Activated CD4-positive, alpha-beta T cell treated with anti-CD3 and anti-CD28 coated beads for 36 hours (primary cell): Measurements from ENCODE around the gene ZDHHC8. TPM values are rescaled to one million over a fixed set of nuclear protein-coding genes. Genes with fewer than 3 reads are reported as not detected.

Experiments
- ATAC-seq: fragments of 200-7000 bp; cut with Tn5 transposase; one replicate; pipeline ENCODE4 v1.10.0; 2021; ENCODE audit warnings: mild to moderate bottlenecking, moderate library complexity
- CTCF ChIA-PET: fragments of 350-600 bp; sonication (Branson Sonifier 250); formaldehyde crosslinking; loops from one replicate; lab custom pipeline; 2021; ENCODE audit warnings: antibody characterized with exemption; lab: Charles Lee
- POLR2A ChIA-PET: fragments of 350-600 bp; sonication (Branson Sonifier 250); formaldehyde crosslinking; loops from one replicate; lab custom pipeline; 2021; ENCODE audit warnings: antibody characterized with exemption, inconsistent platforms; lab: Charles Lee
- DNase-seq: peaks from one replicate; pipeline ENCODE4 v3.0.0-alpha.2; 2020
- H3K27ac Mint-ChIP-seq: one replicate; pipeline ENCODE4 v1.8.0; 2021; ENCODE audit warnings: mixed read lengths
- H3K27me3 Mint-ChIP-seq: one replicate; pipeline ENCODE4 v1.8.0; 2021; ENCODE audit warnings: mixed read lengths
- H3K36me3 Mint-ChIP-seq: one replicate; pipeline ENCODE4 v1.8.0; 2021; ENCODE audit warnings: low read depth, mixed read lengths
- H3K4me1 Mint-ChIP-seq: one replicate; pipeline ENCODE4 v1.8.0; 2021; ENCODE audit warnings: mixed read lengths
- H3K4me3 Mint-ChIP-seq: one replicate; pipeline ENCODE4 v1.8.0; 2021; ENCODE audit warnings: mild to moderate bottlenecking, moderate library complexity, mixed read lengths
- H3K9me3 Mint-ChIP-seq: one replicate; pipeline ENCODE4 v1.8.0; 2021; ENCODE audit warnings: low read depth, mixed read lengths
- intact Hi-C, 2 experiments: fragments of 100-400 bp; cut with DNase I in 1 of 2; cut with micrococcal nuclease in 1 of 2; formaldehyde crosslinking; loops; one replicate each; pipeline versions ENCODE4 v1.14.2 to v1.15.1; 2022 to 2024; cut with DNase I, micrococcal nuclease
- total RNA-seq, 2 experiments: library from RNA; stranded (reverse); gene quantifications; one replicate each; pipeline ENCODE4 v1.2.3, GENCODE V29; 2021

Gene ZDHHC8
- total RNA-seq, 2 experiments from 2014 or later, result 47.7 to 49.8 TPM

GRCh38 chr22:20116376-20116950 is 15.1 kb upstream of the ZDHHC8 start:
- intact Hi-C loops, result loop anchor here (2.0 to 5.0 kb wide), 7 partner anchors 96 to 1471 kb away; partner anchors contain the start of genes ESS2 (in 1 of the 2), PI4KA (in 1 of the 2), SNAP29 (in 1 of the 2) and TANGO2 (in 1 of the 2)
- DNase-seq (no peak), ATAC-seq (no peak)
- no peaks in the 10 kb centered on the region for H3K27me3 Mint-ChIP-seq
- peaks cover 48% of the 10 kb centered on the region for H3K4me1 Mint-ChIP-seq
- CTCF ChIA-PET, result interaction anchor here (1.1 kb wide), 1 partner anchor 15 kb away, joined by 5 read pairs; no protein-coding TSS in a partner anchor
- peaks cover 47% of the 10 kb centered on the region for H3K36me3 Mint-ChIP-seq
- no peaks in the 10 kb centered on the region for H3K9me3 Mint-ChIP-seq
- POLR2A ChIA-PET, result interaction anchor here (1.2 to 3.9 kb wide), 4 partner anchors 10 to 204 kb away, joined by 4 to 26 read pairs (median 7); partner anchors contain the start of genes DGCR6L and ZDHHC8
- peak overlapping the region; percentile 91 for H3K27ac Mint-ChIP-seq
- H3K4me3 Mint-ChIP-seq, result peak overlapping the region; percentile 94

DNA sequence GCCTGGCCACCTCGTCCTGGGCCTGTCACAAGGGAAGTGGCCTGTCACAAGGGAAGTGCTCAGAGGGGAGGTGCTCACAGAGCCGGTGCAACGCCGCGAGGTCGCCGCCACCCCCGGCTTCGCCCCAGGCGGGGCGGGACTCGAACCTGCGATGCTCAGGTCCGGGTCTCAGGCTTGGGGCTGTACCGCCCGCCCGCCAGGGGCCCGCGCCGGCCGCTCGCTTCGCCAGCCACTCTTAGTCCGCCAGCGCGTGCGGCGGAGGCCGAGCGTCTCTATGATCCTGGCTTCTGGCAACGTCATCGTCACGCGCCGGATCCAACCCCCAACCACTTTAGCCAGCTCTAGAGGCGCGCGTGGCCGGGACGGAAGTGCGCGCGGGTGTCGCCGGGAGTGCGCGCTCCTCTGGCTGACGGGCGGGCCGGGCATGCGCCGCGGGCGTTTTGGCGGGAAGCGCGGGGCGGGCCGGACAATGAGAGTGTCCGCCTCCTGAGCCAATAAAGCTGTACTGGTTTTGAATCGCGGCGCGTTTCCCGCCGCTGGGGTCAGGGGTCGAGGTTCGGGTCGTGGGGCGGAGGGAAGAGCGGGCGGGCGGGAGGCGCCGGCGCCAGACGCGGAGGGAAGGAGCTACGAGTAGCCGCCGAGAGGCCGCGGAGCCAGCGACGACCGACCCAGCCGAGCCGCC is 14.5 kb upstream of the ZDHHC8 start, which contains the start of gene TRMT2A:
TRMT2A (minus strand) TSS at position 276 of the 682 bp plus-strand sequence. CDS start 320 bp downstream, outside the sequence.
- DNase-seq (peak; percentile 99), ATAC-seq (peak; percentile 79)
- ChIA-PET CTCF (interaction anchor here (0.7 to 3.5 kb wide), 3 partner anchors 12 to 68 kb away, joined by 3 to 14 read pairs (median 3); no protein-coding TSS in a partner anchor), POLR2A (interaction anchor here (1.0 to 3.9 kb wide), 6 partner anchors 9 to 203 kb away, joined by 3 to 26 read pairs (median 5); partner anchors contain the start of genes DGCR6L, TANGO2 and ZDHHC8)
- H3K27me3 Mint-ChIP-seq, result no peaks in the 10 kb centered on the region
- intact Hi-C loops, result loop anchor here (1.0 to 5.0 kb wide), 20 partner anchors 14 to 1470 kb away; partner anchors contain the start of genes DGCR8 (in 2 of the 2), TANGO2 (in 2 of the 2), ARVCF (in 1 of the 2) and CDC45 (in 1 of the 2)
- peak within 1 kb of the TSS; percentile 91 for H3K27ac Mint-ChIP-seq
- H3K36me3 Mint-ChIP-seq, result peaks cover 53% of the 10 kb centered on the region
- peaks cover 47% of the 10 kb centered on the region for H3K4me1 Mint-ChIP-seq
- no peaks in the 10 kb centered on the region for H3K9me3 Mint-ChIP-seq
- H3K4me3 Mint-ChIP-seq, result peak within 1 kb of the TSS; percentile 94

DNA sequence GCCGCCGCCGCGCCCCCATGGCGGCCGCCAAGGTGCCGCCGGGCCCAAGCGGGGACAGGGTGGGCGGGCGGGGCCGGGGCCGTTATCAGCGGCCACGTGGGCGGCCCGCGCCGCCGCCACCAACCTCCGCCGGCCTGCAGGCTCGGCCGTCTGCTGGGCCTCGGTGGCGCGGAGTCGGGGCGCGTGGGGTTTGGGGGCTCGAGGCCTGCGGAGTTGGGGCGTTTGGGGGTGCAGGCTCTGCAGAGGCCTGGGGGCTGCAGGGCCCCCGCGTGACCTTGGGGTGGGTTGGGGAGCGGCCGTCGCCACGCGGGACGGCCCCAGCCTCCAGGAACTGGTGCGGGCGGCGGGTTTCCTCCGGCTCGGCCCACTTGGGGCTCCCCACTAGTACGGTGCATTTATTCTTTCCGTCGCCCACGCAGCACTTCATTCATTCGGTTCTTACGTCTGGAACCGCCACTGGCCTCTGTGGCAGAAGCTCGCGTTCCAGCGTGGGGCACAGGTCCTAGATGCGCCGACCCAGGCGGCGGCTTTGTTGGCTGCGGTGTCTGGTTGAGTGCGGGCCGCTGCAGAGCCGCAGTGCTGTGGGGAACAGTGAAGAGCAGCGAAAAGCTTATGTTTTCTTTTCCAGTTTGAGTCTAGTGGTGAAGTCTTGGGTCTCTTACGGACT is 13.8 kb upstream of the ZDHHC8 start:
- ChIA-PET CTCF (interaction anchor here (0.7 to 3.5 kb wide), 3 partner anchors 12 to 69 kb away, joined by 3 to 14 read pairs (median 3); no protein-coding TSS in a partner anchor), POLR2A (interaction anchor here (0.6 to 3.9 kb wide), 8 partner anchors 8 to 391 kb away, joined by 3 to 26 read pairs (median 4); partner anchors contain the start of genes DGCR6L, TANGO2 and ZDHHC8)
- DNase-seq (peak; percentile 92), ATAC-seq (peak; percentile 51)
- no peaks in the 10 kb centered on the region for H3K9me3 Mint-ChIP-seq
- no peaks in the 10 kb centered on the region for H3K27me3 Mint-ChIP-seq
- intact Hi-C loops, result loop anchor here (1.0 to 5.0 kb wide), 21 partner anchors 12 to 1470 kb away; partner anchors contain the start of genes DGCR8 (in 2 of the 2), TANGO2 (in 2 of the 2), ARVCF (in 1 of the 2) and CDC45 (in 1 of the 2)
- peak overlapping the region; percentile 94 for H3K4me3 Mint-ChIP-seq
- H3K27ac Mint-ChIP-seq, result peak overlapping the region; percentile 91
- H3K36me3 Mint-ChIP-seq, result peaks cover 57% of the 10 kb centered on the region
- H3K4me1 Mint-ChIP-seq, result peaks cover 49% of the 10 kb centered on the region

DNA sequence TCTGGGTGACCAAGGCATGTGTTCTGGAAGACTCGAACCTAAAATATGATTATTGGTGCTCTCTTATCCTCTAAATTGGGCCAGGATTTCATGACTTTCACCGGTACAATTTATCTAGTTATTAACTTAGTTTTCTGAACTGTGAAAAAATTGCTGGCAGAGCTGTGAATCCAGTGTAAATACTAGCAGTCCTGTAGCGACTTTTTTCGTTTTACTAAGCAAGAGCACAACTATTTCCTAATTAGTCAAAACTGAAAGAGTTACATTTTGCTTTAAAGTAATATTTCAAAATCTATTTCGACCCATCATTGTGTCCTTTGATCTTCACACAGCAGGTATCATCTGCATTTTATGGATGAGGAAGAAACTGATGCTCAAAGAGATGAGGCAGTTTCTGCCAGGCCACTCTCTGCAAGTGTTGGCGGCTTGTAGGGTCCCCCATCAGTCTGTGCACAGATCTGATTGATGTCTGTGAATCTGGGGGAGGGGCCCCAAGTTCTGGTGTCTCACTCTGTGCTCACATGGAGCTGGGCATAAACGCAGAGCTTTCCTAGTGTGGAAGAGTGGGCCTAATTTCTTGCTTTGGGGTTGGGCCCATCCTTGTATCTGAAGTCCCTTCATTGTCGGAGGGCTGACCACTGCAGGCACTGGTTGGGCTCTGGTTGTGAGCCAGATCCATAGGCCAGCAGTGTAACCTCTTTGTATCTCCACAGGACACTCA is 13.1 kb upstream of the ZDHHC8 start:
- ChIA-PET CTCF (interaction anchor here (0.6 to 3.5 kb wide), 2 partner anchors 11 to 25 kb away, joined by 3 to 14 read pairs; no protein-coding TSS in a partner anchor), POLR2A (interaction anchor here (0.6 to 3.9 kb wide), 5 partner anchors 9 to 391 kb away, joined by 3 to 26 read pairs (median 3); partner anchors contain the start of gene ZDHHC8)
- Mint-ChIP-seq H3K4me1 (peaks cover 49% of the 10 kb centered on the region), H3K27me3 (no peaks in the 10 kb centered on the region), H3K27ac (peak overlapping the region; percentile 91), H3K9me3 (no peaks in the 10 kb centered on the region), H3K36me3 (peaks cover 58% of the 10 kb centered on the region), H3K4me3 (peak overlapping the region; percentile 94)
- intact Hi-C loops, result loop anchor here (1.0 to 5.0 kb wide), 5 partner anchors 11 to 1469 kb away; partner anchors contain the start of gene ESS2 (in 1 of the 2)
- DNase-seq (no peak), ATAC-seq (no peak)

DNA sequence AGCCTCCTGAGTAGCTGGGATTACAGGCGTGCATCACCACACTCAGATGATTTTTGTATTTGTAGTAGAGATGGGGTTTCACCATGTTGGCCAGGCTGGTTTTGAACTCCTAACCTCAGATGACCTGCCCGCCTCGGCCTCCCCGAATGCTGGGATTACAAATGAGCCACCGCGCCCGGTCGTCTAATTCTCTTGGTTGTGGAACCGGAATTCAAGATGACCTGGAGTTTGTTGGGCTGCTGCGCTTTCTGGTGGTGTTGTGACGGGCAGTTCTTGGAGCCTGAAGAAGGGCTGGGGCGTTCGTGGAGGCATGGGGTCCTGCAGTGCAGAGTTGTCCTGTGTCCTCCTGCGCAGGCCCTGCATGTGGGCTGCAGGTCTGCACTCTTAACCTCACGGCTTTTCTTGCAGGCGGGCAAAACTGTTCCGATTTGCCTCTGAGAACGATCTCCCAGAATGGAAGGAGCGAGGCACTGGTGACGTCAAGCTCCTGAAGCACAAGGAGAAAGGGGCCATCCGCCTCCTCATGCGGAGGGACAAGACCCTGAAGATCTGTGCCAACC is 9.7 kb upstream of the ZDHHC8 start:
- Mint-ChIP-seq H3K4me3 (peak overlapping the region; percentile 4), H3K4me1 (peaks cover 34% of the 10 kb centered on the region), H3K27me3 (no peaks in the 10 kb centered on the region), H3K27ac (no peak overlapping the region), H3K36me3 (peaks cover 62% of the 10 kb centered on the region), H3K9me3 (no peaks in the 10 kb centered on the region)
- DNase-seq, result no peak
- intact Hi-C loops, result no loop called here
- ChIA-PET CTCF (no interaction called here), POLR2A (no interaction called here)
- ATAC-seq, result no peak

- no peak for ATAC-seq
- ChIA-PET POLR2A (no interaction called here), CTCF (interaction anchor here (0.7 kb wide), 1 partner anchor 607 kb away, joined by 3 read pairs; no protein-coding TSS in a partner anchor)
Observed at GRCh38 chr22:20123366-20124082, 8.1 kb upstream of the ZDHHC8 start.

DNA sequence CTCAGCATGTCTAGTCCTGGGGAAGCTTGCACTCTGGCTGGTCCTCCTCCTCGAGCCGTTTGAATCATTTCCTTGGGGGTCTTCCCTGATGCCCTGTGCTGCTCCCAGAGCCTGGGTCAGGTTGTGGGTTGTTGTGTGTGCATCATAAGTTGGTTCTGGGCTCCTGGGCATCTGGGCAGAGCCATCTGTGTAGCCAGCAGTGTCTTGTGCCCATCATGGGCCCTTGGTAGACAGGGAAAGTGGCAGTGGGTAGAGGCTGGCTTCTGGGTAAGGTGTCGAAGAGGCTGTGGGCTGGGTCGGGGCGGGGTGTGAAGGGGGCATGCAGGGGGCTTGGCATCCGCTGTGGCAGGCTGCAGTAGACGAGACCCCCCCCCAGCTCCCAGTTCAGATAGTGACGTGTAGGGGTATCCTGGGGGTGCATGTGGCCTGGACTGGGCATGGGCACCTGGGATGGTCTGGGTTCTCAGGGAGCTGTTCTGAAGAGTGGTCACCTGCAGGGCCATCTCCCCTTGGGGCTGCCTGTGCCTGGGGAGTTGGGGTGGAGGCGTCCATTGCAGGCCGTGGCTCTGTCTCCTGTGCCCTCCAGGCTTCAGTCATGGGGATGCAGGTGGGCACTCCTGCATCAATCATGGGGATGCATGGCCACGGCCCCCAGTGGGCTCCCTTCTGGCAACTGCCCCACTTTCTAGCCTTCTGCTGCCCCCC is 7.4 kb upstream of the ZDHHC8 start:
- Mint-ChIP-seq H3K9me3 (no peaks in the 10 kb centered on the region), H3K27ac (no peak overlapping the region), H3K36me3 (peaks cover 61% of the 10 kb centered on the region), H3K4me1 (peaks cover 39% of the 10 kb centered on the region), H3K4me3 (no peak overlapping the region), H3K27me3 (no peaks in the 10 kb centered on the region)
- POLR2A ChIA-PET, result no interaction called here
- ATAC-seq (no peak), DNase-seq (no peak)
- intact Hi-C loops, result no loop called here
- CTCF ChIA-PET, result interaction anchor here (0.7 kb wide), 1 partner anchor 608 kb away, joined by 3 read pairs; no protein-coding TSS in a partner anchor

More at GRCh38 chr22:20123366-20124082, 8.1 kb upstream of the ZDHHC8 start:
- peaks cover 67% of the 10 kb centered on the region for H3K36me3 Mint-ChIP-seq
- H3K9me3 Mint-ChIP-seq, result no peaks in the 10 kb centered on the region
- H3K4me1 Mint-ChIP-seq, result peaks cover 36% of the 10 kb centered on the region
- no peaks in the 10 kb centered on the region for H3K27me3 Mint-ChIP-seq
- DNase-seq, result no peak
- no peak overlapping the region for H3K4me3 Mint-ChIP-seq
- intact Hi-C loops, result no loop called here
- H3K27ac Mint-ChIP-seq, result no peak overlapping the region

DNA sequence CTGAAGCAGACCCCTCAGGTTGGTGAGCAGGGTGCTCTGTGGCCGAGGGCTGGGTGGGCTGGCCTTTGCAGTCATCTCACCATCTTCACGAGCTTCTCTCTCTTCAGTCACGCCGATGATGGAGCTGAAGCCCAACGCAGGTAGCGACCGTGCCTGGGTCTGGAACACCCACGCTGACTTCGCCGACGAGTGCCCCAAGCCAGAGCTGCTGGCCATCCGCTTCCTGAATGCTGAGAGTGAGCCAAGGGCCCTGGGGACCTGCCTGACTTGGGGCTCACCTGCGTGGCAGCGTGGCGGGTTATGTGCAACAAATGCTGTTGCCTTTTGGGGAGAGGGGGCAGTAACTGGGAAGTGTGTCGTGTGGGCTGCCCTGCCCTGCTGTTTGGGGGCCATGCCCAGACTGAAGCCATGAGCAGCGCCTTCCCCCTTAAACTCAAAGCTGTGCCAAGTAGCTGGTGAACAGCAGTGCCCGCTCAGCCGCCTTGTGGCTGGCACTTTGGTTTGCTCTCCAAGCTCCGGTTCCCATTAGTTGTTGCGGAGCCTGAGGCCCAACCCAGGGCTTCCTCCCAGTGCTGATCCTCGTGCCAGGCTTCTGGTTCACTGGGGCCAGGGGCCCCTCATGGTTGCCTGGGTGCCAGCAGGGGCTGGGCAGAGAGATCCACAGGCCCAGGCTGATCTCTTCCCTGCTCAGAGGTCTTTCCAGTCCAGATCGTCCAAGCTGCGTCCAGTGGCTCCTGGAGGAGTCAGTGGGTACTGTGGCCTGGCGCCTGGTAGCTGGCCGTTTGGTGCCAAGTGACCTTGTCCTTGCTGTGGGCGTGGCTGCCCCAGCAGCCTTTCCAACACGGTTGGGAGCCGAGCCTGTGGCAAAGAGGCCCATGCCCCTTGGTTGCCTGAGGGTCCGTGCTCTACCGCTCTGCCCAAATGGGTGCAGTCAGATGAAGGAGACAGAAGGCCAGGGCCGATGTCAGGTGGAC is 6.1 kb upstream of the ZDHHC8 start:
- H3K27me3 Mint-ChIP-seq, result no peaks in the 10 kb centered on the region
- no peak for ATAC-seq
- intact Hi-C loops, result no loop called here
- no peaks in the 10 kb centered on the region for H3K9me3 Mint-ChIP-seq
- no peak overlapping the region for H3K4me3 Mint-ChIP-seq
- DNase-seq, result no peak
- H3K4me1 Mint-ChIP-seq, result peaks cover 28% of the 10 kb centered on the region
- H3K36me3 Mint-ChIP-seq, result peaks cover 49% of the 10 kb centered on the region
- CTCF ChIA-PET, result interaction anchor here (0.6 kb wide), 2 partner anchors 22 to 197 kb away, joined by 3 read pairs; no protein-coding TSS in a partner anchor
- H3K27ac Mint-ChIP-seq, result no peak overlapping the region
- POLR2A ChIA-PET, result interaction anchor here (0.6 to 1.9 kb wide), 2 partner anchors 8 to 14 kb away, joined by 4 to 6 read pairs; partner anchors contain the start of gene TRMT2A
